Erythroblast (primary cell): ENCODE data around the gene MINDY4B.

Experiments used
- DNase-seq, 2 experiments: peaks; one replicate each; lab custom pipeline; 2025; lab: John Stamatoyannopoulos, UW
- GATA1 ChIP-seq: IDR thresholded peaks from 2 replicates; pipeline ENCODE4 v1.6.1; 2011; ENCODE audit warnings: low read depth, mild to moderate bottlenecking, control low read depth, low read length, moderate library complexity
- POLR2A ChIP-seq: IDR thresholded peaks from 2 replicates; pipeline ENCODE4 v1.6.1; 2011; ENCODE audit warnings: mild to moderate bottlenecking, low read length

Gene MINDY4B

DNA sequence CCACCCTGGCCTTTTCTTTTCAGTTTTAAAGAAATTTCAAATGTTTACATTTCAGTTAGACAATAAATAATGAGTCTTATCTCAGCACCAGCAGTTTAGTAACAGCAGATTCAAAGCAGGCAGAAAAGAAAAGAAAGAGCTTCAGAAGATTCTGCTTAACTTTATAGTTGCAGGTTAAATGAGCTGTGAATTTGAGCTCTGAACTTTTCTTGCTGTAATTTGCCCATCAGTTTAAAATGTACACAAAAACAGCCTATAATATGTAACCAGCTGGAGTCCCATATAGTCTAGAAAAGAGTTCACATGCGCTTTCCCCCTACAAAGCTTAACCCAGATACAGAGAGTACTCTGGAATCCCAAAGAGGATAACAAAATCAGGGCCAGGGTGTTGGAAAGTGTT is 82.6 kb downstream of the MINDY4B start:
- no peak for DNase-seq
- TF ChIP-seq GATA1 (no peak), POLR2A (no peak)
